Stimulated activated CD4-positive, alpha-beta T cell treated with anti-CD3 and anti-CD28 coated beads, TNF-alpha, amount 100 ng/mL, for 4 hours (primary cell): Measurements from ENCODE around the gene DNASE1L2.

Experiments
- DNase-seq, 3 experiments: peaks; one replicate each; pipeline ENCODE4 v3.0.0-alpha.2; 2020; ENCODE audit warnings: low read depth in 3 of 3

Gene DNASE1L2

DNA sequence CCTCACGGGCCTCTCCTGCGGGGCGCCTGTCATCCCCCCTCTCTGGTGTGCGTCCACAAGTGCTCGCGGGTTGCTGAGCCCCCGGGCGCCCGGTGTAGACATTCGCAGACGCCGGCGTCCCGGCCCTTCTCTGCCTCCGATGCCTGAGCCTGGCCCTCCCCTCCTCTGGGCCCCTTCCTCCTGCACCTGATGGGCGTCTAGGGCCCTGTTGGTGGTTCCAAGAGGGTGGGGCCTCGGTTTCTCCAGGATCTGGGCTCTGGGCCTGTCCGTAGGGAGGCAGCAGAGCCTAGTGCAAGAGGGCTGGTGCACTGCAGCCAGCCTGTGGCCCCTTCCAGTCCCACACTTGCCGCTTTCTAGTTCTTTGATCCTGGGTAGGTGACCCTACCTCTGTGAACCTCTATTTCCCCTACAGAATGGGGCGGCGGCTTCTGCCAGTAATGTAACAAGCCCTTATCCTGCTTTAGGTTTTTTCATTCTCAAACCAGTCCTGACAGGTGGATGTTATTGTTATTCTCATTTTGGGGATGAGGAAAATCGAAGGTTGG is 12.2 kb upstream of the DNASE1L2 start:
- no peak for DNase-seq

DNA sequence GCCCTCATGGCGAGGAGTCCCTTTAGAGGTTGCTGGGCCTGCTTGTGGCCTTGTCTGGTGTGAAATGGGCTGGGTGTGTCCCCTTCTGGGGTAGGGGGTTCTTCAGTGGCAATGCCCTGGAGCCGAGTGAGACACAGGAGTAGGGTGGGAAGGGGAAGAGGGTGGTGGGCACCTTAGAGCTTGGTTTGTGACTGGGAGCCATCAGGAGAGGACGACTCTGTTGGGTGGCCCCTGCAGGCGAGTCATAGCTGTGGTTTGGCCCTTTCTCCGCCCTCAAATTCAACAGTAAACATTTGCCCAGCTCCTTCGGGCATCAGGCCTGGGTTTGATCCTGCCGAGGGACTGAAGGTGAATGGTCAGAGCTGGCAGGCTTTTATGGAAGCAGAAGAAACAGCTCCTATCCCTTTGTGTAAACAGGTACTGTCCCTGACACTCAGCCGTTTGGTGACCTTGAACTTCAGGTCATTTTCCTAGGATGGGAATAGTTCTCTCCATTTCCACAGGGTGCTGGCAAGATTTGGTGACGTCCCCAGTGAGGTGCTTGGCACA is 9.9 kb upstream of the DNASE1L2 start:
- DNase-seq: no peak

DNA sequence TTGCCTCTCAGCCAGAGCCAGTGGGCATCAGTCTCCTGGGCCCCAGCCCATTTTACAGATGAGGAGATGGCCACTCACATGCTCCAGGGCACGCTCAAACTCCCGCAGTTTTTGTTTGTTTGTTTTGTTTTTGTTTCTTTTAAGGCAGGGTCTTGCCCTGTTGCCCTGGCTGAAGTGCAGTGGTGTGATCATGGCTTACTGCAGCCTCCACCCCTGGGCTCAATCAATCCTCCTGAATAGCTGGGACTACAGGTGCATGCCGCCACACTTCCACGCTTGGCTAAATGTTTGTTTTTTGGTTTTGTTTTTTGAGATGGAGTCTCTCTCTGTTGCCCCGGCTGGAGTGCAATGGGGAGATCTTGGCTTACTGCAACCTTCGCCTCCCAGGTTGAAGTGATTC is 9.3 kb upstream of the DNASE1L2 start:
- DNase-seq: no peak

DNA sequence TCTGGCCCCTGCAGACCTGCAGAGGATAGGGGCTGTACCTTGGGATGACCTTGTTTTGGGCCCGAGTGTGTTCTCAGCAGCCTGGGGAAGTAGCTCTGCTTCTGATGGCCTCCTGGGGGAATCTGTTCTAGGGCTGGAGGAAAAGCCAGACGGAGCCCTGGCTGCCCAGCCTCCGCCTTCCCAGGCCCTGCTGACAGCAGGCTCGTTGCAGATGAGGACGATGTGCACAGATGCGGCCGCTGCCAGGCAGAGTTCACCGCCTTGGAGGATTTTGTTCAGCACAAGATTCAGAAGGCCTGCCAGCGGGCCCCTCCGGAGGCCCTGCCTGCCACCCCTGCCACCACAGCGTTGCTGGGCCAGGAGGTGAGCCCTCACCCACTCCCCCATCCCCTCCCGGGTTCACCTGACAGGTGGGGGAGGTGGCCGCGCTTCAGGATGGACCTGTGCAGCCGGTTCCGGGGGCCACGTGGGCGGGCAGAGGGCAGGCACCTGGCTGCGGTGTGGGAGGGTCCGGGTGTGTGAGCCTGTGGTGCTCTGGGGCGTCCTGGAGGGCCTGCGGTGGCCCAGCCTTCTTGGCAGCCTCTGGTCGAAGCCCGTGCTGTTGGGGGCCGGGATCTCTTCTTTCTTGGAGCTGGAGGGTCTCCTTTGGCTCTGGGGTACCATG is 8.0 kb upstream of the DNASE1L2 start:
- no peak for DNase-seq

DNA sequence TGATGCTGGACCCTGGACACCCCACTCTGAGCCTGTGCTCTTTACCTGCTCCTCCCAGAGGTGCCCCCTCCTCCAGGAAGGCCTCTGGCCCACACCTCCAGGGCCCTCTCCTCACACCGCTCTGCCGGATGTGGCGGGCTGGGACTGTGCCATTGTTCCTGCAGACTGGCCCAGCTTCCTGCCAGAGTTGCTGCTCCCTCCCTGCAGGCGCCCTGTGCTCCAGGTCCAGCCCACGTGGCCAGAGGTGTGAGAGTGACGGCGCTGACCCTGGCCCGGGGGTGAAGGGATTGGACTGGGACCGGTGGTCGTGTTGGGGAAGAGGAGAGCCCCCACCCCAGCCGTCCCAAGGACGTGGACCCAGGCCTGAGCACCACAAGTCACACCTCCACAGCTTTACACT is 7.2 kb upstream of the DNASE1L2 start:
- DNase-seq: no peak

DNA sequence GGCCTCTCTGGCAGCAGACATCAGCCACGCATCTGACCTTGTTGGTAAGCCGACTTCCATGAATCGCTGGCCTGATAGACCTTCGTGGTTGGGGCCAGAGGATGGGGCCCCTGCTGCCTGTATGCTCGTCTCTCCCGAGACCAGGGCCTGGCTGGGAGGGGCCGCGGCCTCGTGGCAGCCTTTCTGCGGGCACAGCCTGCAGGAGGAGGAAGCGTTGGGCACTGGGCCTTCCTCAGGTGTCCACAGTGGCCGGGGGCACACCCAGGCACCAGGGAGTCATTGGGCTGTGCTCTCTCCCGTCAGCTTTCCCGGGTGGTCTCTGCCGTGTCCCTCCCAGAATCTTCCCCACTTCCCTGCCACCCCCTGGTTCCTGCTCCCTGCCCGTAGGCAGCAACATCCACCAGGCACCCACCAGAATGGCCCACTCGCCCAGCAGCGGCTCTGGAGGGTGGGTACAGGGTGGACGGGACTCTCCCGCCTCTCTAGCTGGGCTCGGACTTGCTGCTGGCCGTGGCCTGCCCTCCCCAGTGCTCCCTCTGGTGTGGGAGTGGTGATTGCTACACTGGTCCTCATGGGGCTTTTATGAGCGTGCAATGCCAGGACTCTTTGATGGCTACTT is 6.5 kb upstream of the DNASE1L2 start:
- no peak for DNase-seq

DNA sequence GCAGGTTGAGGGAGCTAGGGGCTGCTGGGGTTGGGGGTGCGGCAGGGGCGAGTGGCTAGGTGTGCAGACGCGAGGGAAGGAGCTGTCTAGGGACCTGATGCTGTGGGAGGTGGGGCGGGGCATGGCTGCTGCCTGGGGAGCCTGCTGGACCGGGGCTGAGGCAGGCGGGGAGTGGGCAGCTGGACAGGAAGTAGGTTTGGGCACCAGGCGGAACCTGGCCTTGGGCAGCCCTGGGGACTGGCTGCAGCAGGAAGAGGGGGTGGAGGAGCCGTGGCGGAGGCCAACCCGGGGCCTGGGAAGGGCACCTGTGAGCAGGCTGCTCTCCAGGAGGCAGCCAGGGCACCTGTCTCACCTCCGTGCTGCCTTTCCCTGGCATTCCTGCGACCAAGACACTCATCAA is 5.9 kb upstream of the DNASE1L2 start:
- DNase-seq: no peak

DNA sequence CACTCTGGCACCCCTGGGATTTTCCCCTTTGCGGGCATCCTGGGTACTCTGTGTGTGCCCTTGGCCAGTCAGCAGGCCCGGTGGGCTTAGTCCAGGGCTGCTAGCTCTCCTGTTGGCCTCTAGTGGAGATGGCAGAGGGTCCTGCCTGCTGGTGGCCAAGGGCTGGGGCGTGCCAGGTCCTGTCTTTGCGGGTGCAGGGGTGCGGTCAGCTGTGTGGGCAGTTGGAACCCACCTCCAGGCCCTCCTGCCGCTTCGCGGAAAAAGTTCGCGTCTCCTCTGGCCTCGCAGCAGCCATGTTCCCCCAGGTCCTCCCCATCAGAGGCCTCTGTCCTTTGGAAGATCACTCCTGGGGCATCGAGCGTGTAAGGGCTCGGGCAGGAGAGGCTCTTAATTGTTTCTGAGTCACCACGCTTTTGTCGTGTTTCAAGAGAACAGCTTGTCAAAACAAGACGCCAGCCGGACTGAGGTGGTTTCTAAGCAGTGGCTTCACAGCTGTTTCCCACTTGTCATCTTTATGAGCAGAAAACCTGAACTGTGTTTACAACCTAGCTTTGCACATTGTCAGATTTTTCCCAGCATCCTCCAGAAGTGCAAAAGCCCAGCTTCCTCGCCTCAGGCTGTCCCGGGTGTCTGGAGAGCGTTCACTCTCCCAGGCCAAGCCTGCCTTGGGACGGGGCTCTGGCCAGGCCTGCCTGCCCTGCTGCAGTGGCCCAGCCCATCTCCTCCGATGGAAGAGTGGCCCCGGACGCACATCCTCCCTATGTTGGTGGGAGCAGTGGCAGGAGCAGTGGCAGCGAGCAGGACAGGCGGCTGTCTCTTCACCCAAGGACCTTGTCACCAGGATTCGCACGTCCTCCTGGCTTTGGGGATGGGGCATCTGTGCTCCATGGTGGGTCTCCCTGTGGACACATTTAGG is 5.0 kb upstream of the DNASE1L2 start:
- no peak for DNase-seq

DNA sequence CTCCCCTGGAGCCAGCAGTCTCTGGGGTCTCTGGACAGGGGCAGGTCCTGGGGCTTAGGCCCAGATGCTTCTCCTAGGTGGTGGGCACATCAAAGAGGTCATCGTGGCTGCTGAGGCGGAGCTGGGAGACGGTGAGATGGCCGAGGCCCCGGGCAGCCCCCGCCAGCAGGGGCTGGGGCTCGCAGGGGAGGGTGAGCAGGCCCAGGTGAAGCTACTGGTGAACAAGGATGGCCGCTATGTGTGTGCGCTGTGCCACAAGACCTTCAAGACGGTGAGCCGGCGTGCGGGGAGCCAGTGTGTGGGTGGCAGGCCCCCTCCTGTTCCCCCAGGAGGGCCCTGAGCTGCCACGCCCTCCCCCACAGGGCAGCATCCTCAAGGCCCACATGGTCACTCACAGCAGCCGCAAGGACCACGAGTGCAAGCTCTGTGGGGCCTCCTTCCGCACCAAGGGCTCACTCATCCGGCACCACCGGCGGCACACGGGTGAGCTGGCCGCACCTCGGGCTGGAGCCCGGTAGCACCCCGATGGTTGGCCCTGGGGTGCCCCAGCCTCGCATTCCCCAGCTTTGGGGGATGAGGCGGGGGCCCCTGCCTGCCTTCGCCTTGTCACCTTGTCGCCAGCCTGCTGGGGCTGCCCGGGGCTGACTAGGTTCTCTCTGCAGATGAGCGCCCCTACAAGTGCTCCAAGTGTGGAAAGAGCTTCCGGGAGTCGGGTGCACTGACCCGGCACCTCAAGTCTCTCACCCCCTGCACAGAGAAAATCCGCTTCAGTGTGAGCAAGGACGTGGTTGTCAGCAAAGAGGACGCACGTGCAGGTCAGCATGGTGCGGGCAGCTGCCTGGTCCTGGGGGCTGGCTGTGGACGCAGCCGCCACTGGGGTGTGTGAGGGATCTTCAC is 3.9 kb upstream of the DNASE1L2 start:
- DNase-seq: no peak

DNA sequence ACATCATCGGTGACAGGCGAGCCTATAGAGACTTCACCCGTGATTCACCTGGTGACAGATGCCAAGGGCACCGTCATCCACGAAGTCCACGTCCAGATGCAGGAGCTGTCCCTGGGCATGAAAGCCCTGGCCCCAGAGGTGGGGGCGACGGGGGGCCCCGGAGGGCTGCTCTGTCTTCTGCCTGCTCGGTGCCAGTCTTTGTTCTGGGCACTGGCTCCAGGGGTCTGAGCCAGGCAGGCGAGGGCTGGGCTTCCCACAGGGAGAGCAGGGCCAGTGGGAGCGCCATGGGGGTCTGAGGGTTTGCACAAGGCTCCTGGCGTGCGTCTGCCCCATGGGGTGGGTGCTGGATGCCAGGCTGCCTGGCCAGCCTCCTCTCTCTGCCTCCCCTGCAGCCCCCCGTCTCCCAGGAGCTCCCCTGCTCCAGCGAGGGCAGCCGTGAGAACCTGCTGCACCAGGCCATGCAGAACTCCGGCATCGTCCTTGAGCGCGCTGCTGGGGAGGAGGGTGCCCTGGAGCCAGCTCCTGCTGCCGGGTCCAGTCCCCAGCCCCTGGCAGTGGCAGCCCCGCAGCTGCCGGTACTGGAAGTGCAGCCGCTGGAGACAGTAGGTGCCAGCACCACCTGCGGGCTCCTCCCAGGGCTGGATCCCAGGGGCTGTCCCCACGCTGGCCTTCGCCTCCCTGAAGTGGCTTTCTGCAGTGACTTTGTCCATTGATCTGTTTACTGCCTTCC is 3.0 kb upstream of the DNASE1L2 start:
- DNase-seq: no peak

DNA sequence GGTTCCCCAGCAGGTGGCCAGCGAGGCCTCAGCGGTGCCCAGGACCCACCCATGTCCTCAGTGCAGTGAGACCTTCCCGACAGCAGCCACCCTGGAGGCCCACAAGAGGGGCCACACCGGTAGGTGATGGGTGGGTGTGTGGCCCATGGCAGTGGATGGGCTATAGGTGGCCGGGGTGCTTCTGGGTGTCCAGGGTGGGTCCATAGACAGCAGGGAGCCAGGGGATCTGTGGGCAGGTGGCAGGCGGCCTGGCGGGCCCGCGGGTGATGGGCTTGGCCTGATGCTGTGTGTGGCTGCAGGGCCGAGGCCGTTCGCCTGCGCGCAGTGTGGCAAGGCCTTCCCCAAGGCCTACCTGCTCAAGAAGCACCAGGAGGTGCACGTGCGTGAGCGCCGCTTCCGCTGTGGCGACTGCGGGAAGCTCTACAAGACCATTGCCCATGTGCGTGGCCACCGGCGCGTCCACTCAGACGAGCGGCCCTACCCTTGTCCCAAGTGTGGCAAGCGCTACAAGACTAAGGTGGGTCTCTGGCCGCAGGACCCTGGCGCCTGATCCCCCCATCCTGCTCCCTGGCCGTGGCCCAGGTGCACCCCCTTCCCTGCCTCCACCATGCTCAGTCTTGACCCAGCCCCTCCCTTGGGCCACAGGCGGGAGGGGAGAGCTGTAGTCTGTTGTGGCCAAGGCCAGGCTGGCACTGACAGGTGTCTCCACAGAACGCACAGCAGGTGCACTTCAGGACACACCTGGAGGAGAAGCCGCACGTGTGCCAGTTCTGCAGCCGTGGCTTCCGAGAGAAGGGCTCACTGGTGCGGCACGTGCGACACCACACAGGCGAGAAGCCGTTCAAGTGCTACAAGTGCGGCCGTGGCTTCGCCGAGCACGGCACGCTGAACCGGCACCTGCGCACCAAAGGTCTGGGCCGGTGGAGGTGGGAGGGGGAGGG is 2.1 kb upstream of the DNASE1L2 start:
- DNase-seq: no peak

DNA sequence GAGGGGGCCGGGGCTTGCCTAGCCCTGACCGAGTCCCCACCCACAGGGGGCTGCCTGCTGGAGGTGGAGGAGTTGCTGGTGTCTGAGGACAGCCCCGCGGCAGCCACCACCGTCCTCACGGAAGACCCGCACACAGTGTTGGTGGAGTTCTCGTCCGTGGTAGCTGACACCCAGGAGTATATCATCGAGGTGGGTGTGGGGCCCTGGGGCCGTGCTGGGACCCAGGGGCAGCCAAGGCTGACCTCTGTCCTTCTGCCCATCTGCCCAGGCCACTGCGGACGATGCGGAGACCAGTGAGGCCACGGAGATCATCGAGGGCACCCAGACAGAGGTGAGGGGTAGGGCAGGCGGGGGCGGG is 1.5 kb upstream of the DNASE1L2 start:
- no peak for DNase-seq

DNA sequence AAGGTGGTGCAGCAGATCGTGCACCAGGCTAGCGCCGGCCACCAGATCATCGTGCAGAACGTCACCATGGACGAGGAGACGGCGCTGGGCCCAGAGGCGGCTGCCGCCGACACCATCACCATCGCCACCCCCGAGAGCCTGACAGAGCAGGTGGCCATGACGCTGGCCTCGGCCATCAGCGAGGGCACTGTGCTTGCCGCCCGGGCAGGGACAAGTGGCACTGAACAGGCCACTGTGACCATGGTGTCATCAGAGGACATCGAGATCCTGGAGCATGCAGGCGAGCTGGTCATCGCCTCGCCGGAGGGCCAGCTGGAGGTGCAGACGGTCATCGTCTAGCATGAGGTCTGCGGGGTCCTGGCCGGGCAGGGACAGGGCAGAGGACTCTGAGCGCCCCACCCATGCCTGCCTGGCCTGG is 1.0 kb upstream of the DNASE1L2 start:
- no peak for DNase-seq

DNA sequence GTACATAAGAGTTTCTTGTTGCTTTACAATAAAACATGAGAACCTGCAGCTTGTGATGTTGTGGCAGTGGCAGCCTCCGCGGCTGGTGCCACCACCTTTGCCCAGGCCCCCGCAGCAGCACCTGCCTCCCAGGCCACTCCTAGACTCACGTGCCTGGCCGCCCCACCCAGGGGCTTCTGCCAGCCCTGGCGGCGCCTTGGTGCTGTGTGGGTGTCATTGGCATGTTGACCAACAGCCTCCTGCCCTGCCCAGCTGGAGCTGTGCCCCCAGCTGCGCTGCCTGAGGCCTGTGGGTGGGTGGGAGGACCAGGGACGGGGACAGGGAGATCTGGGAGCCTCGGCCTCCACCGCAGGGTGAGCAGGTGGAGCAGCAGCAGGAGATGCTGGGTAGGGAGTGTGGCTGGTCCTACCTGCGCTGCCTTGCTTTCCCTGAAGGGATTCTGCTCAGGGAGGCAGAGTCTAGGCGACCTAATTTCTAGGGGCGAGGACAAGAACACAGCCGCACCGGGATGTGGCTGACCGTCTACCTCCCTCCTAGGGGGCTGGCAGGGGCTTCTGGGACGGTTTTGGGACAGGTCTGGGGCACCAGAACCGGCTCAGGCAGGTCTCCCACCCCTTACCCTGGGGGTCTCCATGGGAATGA is 428 bp upstream of the DNASE1L2 start:
- DNase-seq: no peak

DNA sequence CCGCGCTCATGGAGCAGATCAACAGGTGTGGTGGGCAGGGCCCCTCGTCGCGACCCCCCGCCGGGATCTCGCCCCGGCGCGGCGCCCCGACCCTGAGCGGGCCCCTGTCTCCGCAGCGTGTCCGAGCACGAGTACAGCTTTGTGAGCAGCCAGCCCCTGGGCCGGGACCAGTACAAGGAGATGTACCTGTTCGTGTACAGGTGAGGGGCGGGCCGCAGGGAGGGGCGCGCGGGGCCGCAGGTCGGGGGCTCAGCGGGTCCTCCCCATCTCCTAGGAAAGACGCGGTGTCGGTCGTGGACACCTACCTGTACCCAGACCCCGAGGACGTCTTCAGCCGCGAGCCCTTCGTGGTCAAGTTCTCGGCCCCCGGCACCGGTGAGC is 848 bp downstream of the DNASE1L2 start:
- no peak for DNase-seq

DNA sequence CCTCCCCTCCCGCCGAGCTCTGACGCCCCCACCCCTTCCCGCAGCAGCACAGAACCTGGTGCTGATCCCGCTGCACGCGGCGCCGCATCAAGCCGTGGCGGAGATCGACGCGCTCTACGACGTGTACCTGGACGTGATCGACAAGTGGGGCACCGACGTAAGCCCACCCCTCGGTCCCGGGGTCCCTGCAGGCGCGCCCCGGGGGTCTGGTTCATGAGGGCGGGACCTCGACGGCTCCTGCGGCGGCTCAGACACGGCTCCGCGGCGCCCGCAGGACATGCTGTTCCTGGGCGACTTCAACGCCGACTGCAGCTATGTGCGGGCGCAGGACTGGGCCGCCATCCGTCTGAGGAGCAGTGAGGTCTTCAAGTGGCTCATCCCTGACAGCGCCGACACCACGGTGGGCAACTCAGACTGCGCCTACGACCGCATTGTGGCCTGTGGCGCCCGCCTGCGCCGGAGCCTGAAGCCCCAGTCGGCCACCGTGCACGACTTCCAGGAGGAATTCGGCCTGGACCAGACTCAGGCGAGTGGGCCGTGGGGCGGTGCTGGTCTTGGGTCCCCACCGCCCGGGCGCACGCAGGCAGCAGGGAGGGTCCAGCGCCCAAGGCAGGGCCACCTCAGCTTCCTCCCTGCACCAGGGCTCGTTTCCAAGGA is 1.4 kb downstream of the DNASE1L2 start:
- no peak for DNase-seq

DNA sequence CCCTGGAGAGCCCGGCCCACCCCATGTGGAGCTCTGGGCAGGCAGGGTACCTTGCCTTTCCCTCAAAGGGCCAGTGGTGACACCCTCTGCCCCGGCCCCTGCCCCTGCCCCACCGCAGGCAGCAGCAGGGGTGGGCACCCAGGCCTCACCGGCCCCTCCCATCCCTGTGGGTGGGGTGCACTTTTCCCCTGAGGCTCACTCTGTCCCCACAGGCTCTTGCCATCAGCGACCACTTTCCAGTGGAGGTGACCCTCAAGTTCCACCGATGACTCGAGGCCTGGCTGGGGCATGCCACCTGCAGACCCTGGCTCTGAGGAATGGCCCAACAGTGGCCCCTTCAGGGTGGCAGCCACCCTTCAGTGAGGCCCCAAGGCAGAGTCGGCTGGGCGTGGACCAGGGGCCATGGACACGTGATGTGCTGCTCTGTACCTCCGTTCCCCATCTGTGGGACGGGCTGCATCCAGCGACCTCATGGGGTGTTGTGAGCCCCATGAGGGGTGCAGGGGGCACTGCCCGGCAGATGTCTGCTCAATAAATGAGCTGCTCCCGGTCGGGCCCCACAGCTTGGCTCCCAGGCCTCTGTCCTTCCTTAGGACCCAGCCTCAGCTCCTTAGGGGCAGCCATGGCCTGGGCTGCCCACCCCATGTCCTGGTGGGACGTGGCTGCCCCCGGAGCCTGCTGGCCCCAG is 2.0 kb downstream of the DNASE1L2 start:
- DNase-seq: no peak
